Amniotic epithelial cell (primary cell): ENCODE results near the gene MPZL3.

Source experiments
- DNase-seq: peaks from one replicate; pipeline ENCODE4 v3.0.0-alpha.2; 2010; ENCODE audit warnings: low read depth

The MPZL3 gene

DNA sequence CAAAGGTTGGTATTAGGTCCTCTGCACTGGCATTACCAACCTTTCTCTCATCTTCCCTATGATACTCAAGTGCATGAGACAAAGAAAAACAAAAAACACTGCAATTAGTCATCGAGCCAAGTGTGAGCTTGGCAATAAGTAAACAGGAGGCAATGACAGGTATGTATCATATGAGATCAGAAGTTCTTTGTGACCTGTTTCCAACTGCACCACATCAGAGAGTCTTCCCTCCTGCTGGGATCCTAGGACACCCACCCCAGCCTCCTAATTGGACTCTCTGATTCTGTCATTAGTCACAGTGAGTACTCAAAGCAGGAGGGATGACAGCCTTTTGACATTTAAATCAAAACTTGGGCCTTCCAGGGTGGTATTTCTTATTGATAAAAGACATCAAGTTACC, 19.5 kb downstream of the MPZL3 start:
- no peak for DNase-seq

- no peak for DNase-seq
These were observed 20.7 kb downstream of the MPZL3 start for GRCh38 chr11:118231461-118231860.

DNA sequence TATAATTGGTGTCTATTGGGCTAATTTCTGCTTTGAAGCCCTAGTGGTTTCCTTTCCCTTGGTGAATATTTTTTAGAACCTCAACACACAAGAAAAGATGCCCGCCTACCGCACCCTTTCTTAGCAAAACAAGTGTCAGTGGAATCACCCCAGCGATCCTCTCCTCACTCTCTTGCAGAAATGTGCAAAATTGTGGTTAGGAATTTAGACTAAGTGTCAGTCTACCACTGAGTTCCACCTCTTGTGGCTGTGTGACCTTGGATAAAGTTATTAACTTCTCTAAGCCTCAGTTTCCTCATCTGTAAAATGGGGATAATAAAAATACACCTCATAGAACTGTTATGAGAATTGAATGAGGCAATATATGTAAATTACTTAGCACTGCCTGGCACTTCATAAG, 22.1 kb downstream of the MPZL3 start:
- no peak for DNase-seq

DNA sequence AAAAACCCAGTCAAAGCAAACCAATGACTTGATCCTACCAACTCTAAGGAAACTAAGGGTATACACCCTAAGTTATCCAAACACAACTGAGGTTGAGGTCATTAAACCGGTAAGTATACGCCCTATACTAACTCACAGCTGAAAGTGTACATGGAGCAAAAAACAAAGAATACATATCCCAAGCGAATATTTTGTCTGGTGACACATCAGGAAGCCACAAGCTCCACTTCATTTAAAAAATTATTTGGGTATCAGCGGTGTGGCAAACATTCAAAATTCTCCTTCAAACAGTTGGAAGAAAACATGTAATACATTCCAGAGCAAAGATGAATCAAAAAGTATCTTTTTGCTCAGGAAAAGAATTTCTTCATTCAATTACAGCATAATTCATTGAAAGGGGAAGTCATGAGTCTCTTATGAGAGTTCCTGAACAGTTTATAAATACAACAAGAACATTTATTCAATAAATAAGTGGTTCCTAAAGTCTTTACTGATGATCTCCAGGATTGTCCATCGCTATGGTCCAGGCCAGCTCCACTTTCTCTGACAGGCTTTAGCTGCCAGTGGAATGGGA, 22.8 kb downstream of the MPZL3 start:
- no peak for DNase-seq

DNA sequence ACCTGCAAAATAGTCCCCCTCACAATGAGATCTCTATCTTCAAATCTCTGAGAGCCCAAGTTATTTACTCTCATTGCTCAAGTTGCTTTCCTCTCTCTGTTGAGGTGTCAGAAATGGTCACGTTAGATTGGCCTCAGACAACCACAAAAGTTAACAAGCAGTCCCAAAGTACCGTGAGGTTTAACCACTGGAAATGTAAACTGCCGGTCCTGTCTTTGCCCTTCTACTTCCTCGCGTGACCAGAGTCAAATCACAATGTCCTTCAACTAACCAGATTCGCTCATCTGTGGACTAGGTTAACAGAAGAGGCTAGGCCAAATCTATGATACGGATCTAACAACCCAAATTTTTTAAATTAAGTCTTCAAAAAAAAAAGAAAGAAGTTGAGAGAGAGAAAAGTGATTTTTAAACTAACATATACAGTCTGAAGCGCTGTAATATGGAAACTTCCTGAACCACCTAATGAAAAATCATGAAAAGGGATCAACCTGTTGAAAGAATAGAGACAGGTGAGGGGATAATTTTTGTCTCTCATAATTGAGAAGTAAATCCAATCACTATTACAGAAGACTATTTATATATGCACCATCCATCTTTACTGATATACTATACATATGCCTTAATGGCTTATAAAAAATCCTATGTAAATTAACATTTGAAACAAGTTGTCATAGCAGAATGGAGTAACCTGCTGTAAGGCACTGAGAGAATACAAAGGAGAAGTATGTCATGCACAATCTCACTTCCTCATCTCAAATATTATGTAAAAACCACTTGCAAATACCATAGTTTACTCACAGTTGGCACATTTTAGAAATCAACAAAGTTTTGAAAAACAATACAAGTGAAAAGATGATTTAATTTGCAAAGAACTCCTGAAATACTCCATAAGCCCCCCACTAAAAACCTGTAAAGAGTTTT, 24.0 kb downstream of the MPZL3 start:
- DNase-seq = no peak

GRCh38 chr11:118226781-118227180, 25.4 kb downstream of the MPZL3 start:
- no peak for DNase-seq

- peak; percentile 13 for DNase-seq
These were observed 25.9 kb downstream of the MPZL3 start for GRCh38 chr11:118226296-118226695.

- DNase-seq = no peak
These were observed 27.5 kb downstream of the MPZL3 start, which contains the start of gene JAML for GRCh38 chr11:118224511-118225188. Gene JAML (minus strand): TSS chr11:118225011. CDS start chr11:118214866, 10,145 bp downstream.

- no peak for DNase-seq
These were observed 28.2 kb downstream of the MPZL3 start for GRCh38 chr11:118223992-118224391.

DNA sequence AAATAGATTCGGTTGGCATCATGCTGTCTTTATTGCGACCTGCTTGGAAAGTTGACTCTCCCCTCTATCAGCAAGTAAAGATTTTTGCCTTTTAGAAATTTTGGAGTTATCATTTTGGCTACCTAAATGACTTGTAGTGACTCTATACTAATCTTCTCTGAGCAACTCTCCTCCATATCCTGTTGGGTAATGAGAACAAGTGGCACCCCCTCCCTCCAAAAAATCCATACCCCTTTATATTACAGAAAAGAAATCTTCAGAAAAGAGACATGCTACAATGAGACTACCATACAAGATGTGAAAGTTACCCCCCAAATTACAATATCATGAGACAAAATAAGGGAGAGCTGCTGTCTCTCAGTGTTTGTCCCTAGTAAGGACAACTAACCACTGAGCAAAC, 28.6 kb downstream of the MPZL3 start:
- DNase-seq = no peak

- no peak for DNase-seq
These were observed 29.7 kb downstream of the MPZL3 start for GRCh38 chr11:118222437-118222836.

DNA sequence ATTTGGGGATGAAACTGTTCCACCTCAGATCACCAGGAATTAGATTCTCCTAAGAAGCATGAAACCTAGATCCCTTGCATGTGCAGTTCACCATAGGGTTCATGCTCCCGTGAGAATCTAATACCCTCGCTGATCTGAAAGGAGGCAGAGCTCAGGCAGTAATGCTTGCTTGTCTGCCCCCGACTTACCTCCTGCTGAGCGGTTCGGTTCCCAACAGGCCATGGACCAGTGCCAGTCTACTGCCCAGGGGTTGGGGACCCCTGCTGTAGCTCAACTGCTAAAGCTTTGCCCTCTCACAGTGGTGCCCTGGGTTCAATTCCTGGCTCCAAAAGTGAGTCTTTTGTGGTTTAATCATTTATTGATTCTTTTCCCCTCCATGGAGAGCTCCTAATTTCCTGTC, 30.7 kb downstream of the MPZL3 start:
- no peak for DNase-seq

DNA sequence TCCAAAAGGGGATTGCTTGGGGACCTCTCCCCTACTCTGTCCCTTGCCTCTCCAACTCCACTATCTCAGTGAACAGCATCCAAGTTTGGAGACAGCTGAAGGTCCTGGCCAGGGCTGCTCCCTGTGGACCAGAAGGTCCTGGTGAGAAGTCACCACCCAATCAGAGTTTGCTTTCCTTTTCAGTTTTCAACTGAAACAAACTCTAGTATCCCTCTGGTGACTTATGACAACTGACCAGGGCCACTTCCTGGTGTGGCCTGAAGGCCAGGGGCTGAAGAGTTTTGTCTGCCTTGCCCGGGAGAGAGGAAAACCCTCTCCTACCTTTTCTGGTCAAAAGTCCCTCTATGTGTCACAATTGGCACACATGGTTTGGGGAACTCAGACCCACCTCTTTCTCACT, 32.4 kb downstream of the MPZL3 start:
- DNase-seq = no peak

DNA sequence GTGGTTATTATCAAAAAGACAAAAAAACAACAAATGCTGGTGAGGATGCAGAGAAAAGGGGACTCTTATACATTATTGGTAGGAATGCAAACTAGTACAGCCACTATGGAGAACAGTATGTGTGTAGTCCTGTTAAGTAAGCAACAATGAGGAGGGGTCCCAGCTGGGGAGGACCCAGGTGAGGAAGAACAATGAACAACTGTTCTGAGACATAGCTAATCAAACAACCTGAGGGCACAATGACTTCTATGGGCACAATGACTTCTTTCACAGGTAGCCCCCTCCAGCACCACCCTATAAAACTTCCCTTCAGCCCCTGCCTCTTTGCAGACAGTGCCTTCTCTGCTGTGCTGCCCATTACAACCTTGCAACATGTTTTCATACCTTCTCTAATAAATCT, 32.9 kb downstream of the MPZL3 start:
- DNase-seq = no peak

GRCh38 chr11:118217575-118217974, 34.6 kb downstream of the MPZL3 start:
- no peak for DNase-seq

- no peak for DNase-seq
These were observed 35.3 kb downstream of the MPZL3 start for GRCh38 chr11:118216621-118217481.

- DNase-seq = no peak
These were observed 36.4 kb downstream of the MPZL3 start for GRCh38 chr11:118215765-118216164.

DNA sequence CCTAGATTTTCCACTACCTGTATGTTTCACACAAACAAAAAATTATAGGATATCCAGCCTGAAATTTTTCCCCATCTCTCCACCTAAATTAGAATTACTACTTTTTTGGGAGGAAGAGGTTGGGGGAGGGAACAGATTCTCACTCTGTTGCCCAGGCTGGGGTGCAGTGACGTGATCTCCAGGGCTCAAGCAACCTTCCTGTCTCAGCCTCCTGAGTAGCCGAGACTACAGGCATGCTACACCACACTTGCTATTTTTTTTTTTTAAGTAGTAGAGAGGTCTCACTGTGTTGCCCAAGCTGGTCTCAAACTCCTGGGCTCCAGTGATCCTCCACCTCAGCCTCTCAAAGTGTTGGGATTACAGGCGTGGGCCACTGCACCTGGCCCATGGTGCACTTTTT, 36.9 kb downstream of the MPZL3 start:
- no peak for DNase-seq

- DNase-seq = no peak
These were observed 37.8 kb downstream of the MPZL3 start for GRCh38 chr11:118214210-118214914.

DNA sequence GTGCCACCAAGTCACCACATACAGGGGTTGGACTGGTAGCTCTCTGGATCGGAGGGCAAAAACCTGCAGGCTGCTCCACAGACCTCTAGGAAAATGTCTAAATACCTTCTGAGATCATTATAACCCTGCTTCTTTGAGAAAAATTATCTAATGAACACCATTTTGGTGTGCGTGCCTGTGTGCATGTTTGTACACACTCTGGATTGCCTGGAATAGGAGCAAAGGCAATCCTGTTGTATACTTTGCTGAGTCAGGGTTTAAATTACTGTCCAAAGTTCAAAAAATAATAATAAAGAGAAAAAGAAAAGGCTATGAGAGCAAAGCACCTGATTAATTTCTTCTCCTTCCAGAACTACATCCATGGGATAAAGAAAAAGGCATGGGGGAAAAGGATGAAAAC, 38.4 kb downstream of the MPZL3 start:
- DNase-seq = no peak

- no peak for DNase-seq
These were observed 39.0 kb downstream of the MPZL3 start for GRCh38 chr11:118213201-118213600.
